Measurements from ENCODE around the gene CTPS1.

DNA sequence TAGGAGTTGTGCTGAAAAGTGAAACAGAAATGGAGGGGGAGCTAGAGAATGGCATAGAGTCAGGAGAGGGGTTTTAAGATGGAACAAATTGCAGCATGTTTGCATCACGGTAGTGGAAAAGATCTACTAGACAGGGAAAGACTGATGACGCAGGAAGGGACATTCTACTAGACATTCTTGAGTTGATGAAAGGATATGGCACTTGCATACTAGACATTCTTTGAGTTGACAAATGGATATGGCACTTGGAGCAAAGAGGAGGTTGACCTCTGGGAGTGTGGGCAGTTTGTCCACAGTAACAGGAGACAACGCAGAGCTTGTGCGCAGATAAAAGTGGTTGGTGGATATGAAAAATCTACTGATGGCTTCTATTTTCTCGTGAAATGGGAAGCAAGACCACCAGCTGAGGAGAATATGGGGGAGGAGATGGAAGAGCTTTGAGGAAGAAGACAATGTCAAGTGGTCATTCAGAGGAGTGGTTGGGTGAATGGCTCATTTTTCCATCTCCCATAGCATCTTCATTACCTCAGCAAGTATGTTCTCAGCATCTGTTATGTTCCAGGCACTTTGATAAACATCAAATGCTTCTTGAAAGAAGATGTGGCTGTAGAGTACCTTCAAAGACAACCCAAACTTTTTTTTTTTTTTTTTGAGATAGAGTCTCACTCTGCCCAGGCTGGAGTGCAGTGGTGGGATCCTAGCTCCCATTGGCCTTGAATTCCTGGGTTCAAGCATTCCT, 2.4 kb upstream of the CTPS1 start:
- TF ChIP-seq, protein P1, sequence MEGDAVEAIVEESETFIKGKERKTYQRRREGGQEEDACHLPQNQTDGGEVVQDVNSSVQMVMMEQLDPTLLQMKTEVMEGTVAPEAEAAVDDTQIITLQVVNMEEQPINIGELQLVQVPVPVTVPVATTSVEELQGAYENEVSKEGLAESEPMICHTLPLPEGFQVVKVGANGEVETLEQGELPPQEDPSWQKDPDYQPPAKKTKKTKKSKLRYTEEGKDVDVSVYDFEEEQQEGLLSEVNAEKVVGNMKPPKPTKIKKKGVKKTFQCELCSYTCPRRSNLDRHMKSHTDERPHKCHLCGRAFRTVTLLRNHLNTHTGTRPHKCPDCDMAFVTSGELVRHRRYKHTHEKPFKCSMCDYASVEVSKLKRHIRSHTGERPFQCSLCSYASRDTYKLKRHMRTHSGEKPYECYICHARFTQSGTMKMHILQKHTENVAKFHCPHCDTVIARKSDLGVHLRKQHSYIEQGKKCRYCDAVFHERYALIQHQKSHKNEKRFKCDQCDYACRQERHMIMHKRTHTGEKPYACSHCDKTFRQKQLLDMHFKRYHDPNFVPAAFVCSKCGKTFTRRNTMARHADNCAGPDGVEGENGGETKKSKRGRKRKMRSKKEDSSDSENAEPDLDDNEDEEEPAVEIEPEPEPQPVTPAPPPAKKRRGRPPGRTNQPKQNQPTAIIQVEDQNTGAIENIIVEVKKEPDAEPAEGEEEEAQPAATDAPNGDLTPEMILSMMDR (IDR thresholded peaks at IDR 0.05) = no peak
- TF ChIP-seq EZH2phosphoT487 (IDR thresholded peaks at IDR 0.05) = no peak

Measured in neural progenitor cell (in vitro differentiated cells).